Left colon (tissue), 2 donors: ENCODE measurements around the gene TNP1. TPM values are rescaled to one million over a fixed set of nuclear protein-coding genes. Genes with fewer than 3 reads are reported as not detected.

Experiments used
- ATAC-seq: fragments of 200-7000 bp; cut with Tn5 transposase; one replicate; pipeline ENCODE4 v1.9.1; 2020; ENCODE audit warnings: mild to moderate bottlenecking, moderate library complexity
- DNase-seq, 2 donors: peaks; one replicate each; pipeline ENCODE4 v3.0.0-alpha.2; 2020
- intact Hi-C, 2 donors: fragments of 100-400 bp; cut with DNase I in 1 of 2; cut with micrococcal nuclease in 1 of 2; formaldehyde crosslinking; loops; one replicate each; pipeline versions ENCODE4 v1.11.2 to v1.14.0; 2022; cut with DNase I, micrococcal nuclease
- long read RNA-seq: library from polyadenylated mRNA; unstranded; transcript quantifications from one replicate; pipeline ENCODE4 v2.0.0, GENCODE V29; 2021
- total RNA-seq, 2 donors: library from RNA; stranded (reverse); fragmentation: NEBNext Ultra II Directional; extraction: Animal tissue kit (Norgen Biotek cat#: 25700); gene quantifications; one replicate each; pipeline ENCODE4 v1.2.1, GENCODE V29; 2021
- donor health status: DM: no; HTN: no; CAD: no.
- donor health status: DM: yes; HTN: yes; CAD: no.

TNP1 gene
- total RNA-seq = not detected
- long read RNA-seq = 0 reads

- ATAC-seq = no peak
- intact Hi-C loops = no loop called here
These were observed at the start of gene TNP1 for GRCh38 chr2:216859944-216860343. Gene TNP1, minus strand, starts transcription at chr2:216860064. Its CDS starts 30 bp downstream, at chr2:216860034.

DNA sequence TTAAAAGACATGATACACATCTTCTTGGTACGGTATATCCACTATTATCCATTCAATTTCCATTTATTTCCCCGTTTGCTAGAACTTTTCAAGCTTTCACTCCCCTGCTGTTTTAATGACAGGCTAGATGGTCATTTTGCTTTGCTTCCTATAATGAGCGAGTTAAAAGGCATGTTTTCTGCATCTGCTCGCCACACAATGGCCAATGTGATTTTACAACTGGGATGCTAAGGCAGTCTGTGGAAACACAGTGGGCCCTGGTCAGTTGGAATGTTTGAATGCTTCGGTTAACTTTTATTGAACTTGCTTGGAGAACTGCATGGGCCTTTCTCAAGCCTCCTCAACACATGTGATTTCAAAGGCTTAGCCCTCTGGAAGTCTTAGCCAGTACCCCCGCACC lies 48.4 kb upstream of the TNP1 start:
- no peak for ATAC-seq
- intact Hi-C loops = no loop called here

More at GRCh38 chr2:216859944-216860343, at the start of gene TNP1:
- no peak for DNase-seq

DNA sequence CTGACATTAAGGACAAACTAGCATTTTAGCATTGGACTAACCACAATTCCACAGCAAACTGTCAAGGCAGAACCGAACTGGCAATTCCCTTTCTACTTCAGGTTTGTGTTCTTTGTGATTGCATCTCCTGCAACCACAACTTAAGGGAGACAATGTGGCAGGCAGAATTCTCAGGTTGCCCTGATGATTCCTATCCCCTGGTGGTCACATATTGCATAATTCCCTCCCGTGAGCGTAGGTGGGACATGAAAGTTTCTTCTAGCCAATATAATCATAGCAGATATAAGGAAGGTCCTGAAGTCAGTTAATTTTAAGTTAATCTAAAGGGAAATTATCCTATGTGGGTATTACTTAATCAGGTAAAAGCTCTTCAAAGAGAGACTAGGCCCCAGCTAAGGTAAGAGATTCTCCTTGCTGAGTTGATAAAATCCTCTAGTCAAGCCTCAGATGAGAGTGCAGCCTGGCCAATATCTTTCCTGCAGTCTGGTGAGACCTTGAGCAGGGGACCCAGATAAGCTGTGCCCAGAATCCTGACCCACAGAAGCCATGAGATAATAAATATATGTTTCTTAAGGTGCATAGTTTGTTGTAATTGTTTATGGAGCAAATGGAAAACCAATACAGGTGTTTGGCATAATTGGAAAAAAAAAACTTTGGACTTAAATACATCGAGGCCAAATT lies 45.9 kb upstream of the TNP1 start:
- DNase-seq (no peak), ATAC-seq (no peak)
- intact Hi-C loops = no loop called here

More for the DNA sequence above, 48.4 kb upstream of the TNP1 start:
- DNase-seq = no peak

DNA sequence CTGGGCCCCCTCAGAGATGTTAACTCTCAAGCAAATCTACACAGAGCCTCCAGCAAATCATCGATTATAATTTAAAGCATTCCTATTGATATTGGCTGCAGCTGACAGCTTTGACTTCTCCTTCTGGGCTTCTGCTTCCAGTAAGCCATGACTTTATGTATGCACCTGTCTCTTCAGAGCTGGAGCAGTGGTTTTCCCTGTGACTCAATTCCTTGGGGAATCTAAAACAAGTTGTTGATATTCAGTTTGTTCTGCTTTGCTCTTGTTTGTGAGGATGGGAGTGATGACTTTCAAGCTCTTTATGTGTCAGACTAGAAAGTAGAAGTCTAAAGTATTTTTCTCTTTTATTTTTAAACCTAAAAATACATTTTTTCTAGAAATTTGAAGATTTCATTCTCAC lies 45.1 kb upstream of the TNP1 start:
- ATAC-seq (no peak), DNase-seq (no peak)
- intact Hi-C loops = no loop called here

DNA sequence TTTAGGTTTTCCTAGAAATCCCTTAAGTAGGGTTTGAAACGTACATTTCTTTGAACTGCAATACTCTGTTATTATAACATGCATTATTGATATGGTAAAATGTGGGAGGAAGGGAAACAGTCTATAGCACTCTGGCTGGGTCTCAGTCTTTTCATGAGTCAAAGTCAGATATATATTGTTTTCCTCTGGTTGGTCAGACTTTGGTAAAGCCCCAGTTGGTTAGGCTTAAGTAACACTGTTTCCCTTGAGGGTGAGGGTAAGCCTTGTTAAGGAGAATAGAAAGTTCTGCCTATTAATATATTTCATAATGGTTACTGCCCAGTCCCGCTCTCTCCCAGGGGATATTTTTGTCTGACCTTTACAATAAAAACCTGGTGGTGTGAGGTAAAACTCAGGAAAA lies 44.7 kb upstream of the TNP1 start:
- DNase-seq = no peak
- intact Hi-C loops = no loop called here
- no peak for ATAC-seq

DNA sequence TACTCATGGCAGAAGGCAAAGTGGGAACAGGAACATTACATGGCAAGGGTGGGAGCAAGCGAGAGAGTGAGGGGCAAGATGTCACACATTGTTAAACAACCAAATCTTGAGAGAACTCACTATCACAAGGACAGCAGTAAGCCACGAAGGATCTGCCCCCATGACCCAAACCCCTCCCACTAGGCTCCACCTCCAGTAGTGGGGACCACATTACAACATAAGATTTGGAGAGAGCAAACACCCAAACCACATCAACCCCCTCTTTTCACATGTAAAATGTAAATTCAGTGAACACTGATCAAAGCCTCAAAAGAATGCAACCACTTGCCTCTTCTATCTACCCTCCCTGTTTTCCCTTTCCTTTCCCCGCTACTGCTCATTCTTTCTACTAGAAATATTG lies 43.6 kb upstream of the TNP1 start:
- DNase-seq (no peak), ATAC-seq (no peak)
- intact Hi-C loops = no loop called here

GRCh38 chr2:216901273-216901672 lies 41.4 kb upstream of the TNP1 start:
- ATAC-seq = no peak
- DNase-seq = no peak
- intact Hi-C loops = no loop called here

DNA sequence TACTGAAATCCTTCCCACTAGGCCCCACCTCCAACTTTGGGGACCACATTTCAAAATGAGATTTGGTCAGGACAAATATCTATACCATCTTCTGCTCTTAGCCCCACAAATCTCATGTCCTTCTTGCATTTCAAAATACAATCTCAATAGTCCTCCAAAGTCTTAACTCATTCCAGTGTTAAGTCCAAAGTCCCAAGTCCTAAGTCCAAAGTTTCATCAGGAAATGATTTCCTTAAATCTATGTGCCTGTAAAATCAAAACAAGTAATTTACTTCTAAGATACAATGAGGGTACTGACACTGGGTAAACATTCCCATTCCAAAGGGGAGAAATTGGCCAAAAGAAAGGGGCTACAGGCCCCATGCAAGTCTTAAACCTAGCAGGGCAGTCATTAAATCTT lies 40.5 kb upstream of the TNP1 start:
- DNase-seq (no peak), ATAC-seq (no peak)
- intact Hi-C loops = no loop called here

DNA sequence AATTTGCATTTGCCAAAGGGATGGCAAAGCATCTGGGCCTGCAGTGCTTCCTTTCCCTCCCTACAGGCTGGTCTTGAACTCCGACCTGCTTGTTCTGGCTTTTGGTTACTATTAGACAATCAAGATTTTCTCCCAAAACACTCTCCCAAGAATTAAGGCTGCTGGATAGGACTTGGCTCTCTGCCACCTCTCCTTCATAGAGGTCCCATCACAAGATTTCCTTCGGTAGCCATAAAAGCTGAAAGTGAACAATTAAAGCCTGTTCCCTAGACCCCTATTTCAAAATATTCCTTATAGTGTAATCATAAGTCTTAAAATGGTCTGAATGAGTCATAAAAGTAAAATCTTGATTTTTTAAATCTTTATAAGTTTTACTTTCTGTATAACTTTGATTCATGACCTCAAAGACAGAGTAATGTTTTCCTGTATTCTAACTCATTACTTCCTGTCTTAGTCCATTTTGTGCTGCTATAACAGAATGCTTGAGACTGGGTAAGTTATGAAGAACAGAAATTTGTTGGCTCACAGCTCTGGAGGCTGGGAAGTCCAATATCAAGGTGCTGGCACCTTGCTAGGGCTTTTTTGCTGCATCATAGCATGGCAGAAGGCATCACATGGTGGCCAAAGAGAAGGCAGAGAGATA lies 37.8 kb upstream of the TNP1 start:
- intact Hi-C loops = no loop called here
- no peak for DNase-seq

DNA sequence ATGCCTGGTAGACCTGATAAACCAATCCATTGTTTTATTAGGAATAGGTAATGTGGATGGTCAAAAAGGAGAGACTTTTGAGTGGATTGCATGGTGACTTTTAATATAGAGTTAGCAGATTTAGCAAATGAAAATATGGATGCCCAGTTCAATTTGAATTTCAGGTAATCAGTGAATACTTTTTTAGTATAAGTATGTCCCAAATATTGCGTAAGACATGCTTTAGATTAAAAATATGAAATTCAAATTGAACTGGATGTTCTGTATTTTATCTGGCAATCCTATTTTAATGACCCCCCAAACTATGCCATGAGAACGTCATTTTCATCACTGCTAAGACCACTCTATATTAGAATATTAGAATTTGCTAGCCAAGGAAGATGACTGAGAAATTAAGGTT lies 30.3 kb upstream of the TNP1 start:
- DNase-seq (no peak), ATAC-seq (no peak)
- intact Hi-C loops = no loop called here

More for the DNA sequence above, 37.8 kb upstream of the TNP1 start:
- no peak for ATAC-seq

DNA sequence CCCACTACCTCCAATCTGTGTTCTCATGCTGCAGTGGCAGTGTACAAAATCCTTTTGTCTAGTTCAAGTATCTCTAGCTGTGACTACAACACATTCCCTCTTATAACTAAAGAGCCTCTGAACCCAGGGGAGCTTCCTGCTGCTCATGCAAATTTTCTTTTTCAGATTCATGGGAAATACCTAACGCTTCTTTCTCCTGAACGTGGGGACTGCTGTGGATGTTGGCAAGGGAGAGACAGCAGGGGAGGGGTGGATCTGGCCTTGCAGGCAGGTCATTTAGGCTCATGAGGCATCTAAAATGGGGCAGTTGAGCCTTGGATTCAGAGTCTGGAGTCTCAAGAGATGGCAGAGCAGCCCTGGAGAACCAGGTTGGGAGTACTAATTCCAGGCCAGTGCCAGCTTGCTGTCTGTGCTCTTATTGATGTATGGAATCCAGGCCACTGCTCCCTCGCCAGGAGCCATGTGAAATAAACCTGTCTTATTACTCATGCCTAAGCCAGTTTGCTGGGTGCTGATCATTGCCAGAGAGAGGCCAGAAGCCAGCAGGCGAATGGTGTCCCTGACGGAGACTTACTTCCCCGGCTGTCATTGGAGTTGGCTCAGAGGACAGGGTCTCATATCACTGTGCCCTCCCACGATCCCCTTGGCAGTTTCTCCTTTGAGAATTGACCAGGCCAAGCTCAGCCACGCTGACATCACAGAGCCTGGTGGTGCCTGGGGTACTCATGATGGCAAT lies 29.2 kb upstream of the TNP1 start:
- ATAC-seq (no peak), DNase-seq (peak in 1 of 2 donors; percentile 33)
- intact Hi-C loops = no loop called here

- no peak for ATAC-seq
- intact Hi-C loops = no loop called here
- no peak for DNase-seq
These were observed 28.2 kb upstream of the TNP1 start for GRCh38 chr2:216888081-216888480.

GRCh38 chr2:216887138-216887537 lies 27.3 kb upstream of the TNP1 start:
- DNase-seq (no peak), ATAC-seq (no peak)
- intact Hi-C loops = no loop called here

- intact Hi-C loops = no loop called here
- no peak for ATAC-seq
- DNase-seq = no peak
These were observed 25.3 kb upstream of the TNP1 start for GRCh38 chr2:216885117-216885553.

- DNase-seq (no peak), ATAC-seq (no peak)
- intact Hi-C loops = no loop called here
These were observed 24.5 kb upstream of the TNP1 start for GRCh38 chr2:216884347-216884746.

DNA sequence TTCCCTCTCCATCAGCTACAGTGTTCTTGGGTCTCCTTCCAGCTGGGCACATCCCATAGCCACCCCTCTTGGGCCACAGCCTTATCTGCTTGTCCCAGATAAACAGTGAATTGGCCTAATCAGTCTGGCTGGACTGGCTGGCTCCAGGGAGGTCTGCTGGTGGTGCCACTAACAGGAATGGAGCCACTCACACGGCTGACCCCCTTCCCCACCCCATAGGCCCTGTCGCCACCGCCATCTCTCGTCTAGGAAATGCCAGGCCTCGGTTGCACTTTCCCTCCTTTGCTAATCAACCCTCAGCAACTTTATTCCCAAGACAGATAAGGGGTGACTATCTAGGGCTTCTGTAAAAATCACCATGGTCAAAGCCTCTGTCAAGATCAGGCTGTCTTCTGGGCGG lies 23.0 kb upstream of the TNP1 start:
- no peak for DNase-seq
- intact Hi-C loops = no loop called here
- no peak for ATAC-seq

- DNase-seq (no peak), ATAC-seq (no peak)
- intact Hi-C loops = no loop called here
These were observed 21.5 kb upstream of the TNP1 start for GRCh38 chr2:216881411-216881810.

GRCh38 chr2:216880509-216881184 lies 20.8 kb upstream of the TNP1 start:
- intact Hi-C loops = no loop called here
- DNase-seq (peak in 1 of 2 donors; percentile 26), ATAC-seq (no peak)

- ATAC-seq (no peak), DNase-seq (no peak)
- intact Hi-C loops = no loop called here
These were observed 20.1 kb upstream of the TNP1 start for GRCh38 chr2:216879727-216880508.
